ENCODE data around the gene ZNF784. TPM values are rescaled to one million over a fixed set of nuclear protein-coding genes. Genes with fewer than 3 reads are reported as not detected.

Gene ZNF784
- total and polyA plus RNA-seq, 9 of the 15 experiments (the other 6 are each of a cell fraction or from before 2014, with no cell fraction given) = 0.14 to 6.1 (median 2.1) TPM

DNA sequence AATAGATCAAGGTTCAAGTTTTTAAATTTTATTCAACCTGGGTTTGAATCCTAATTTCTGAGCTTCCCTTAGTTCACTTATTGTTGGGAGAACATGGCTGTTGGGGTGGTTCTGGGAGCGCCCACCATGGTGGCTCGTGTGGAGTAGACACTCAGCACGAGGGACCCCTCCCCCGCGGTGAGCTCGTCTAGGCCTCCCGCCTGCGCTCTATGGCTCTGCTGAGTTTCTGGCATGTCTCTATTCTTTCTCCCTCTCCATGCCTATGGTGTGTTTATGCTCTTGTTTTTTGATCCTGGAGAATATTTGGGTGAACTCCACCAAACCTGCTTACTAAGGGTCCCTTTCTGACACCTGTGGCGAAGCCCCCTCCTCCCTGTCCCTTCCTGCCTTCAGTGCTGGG is 49.1 kb upstream of the ZNF784 start:
- POLR2A ChIA-PET = interaction anchor here (0.9 to 1.8 kb wide), 4 partner anchors 8 to 19 kb away, joined by 4 to 10 read pairs (median 5); partner anchors contain the start of gene U2AF2
- H4K20me1 ChIP-seq (replicated peaks; ENCODE audit: control insufficient read depth, insufficient read depth, low read length) = peaks cover 48% of the 10 kb centered on the region
- TF ChIP-seq EHMT2 (IDR thresholded peaks at IDR 0.05) = no peak
- no peak for TF ChIP-seq IRF1 (CRISPR knock-in tag; IDR thresholded peaks at IDR 0.05; ENCODE audit: borderline replicate concordance)
- TF ChIP-seq MGA (IDR thresholded peaks at IDR 0.05) = peak; percentile 91
- TF ChIP-seq SP2 (IDR thresholded peaks at IDR 0.05; ENCODE audit: extremely low read depth, low read depth, low read length, poor library complexity, severe bottlenecking) = peak; percentile 17
- TF ChIP-seq, protein P1, sequence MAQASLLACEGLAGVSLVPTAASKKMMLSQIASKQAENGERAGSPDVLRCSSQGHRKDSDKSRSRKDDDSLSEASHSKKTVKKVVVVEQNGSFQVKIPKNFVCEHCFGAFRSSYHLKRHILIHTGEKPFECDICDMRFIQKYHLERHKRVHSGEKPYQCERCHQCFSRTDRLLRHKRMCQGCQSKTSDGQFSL (CRISPR knock-in tag; IDR thresholded peaks at IDR 0.05) = 0 out of 2 replicates have a peak, but pooled peaks have one; percentile 2
- TF ChIP-seq, protein P1 (tag; IDR thresholded peaks at IDR 0.05) = no peak
- no peak for TF ChIP-seq CREB1 (IDR thresholded peaks at IDR 0.05)
- TF ChIP-seq CREB1 (CRISPR knock-in tag; IDR thresholded peaks at IDR 0.05) = 0 out of 2 replicates have a peak, but pooled peaks have one; percentile 23

More for the DNA sequence above, 49.1 kb upstream of the ZNF784 start:
- Histone ChIP-seq H3K79me2 (ENCODE audit: control insufficient read depth, insufficient read depth, low read length) (peaks cover 92% of the 10 kb centered on the region), H3K4me3 (no peak overlapping the region; the same call in 1 of the 2 replicates), H3K9me1 (ENCODE audit: control insufficient read depth, insufficient read depth, low read length) (peaks cover 6% of the 10 kb centered on the region), H3K9me3 (replicated peaks; ENCODE audit: control insufficient read depth, insufficient read depth, low read depth, low read length) (no peaks in the 10 kb centered on the region), H3K27me3 (ENCODE audit: control insufficient read depth in 2 of 2, insufficient read depth in 2 of 2, low read length in 2 of 2) (no peaks in the 10 kb centered on the region), H3K36me3 (ENCODE audit: control insufficient read depth, insufficient read depth, low read length) (peaks cover 82% of the 10 kb centered on the region; the same call in 2 of the 3 replicates), H2AFZ (ENCODE audit: low read depth, low read length) (no peak overlapping the region), H3K27ac (ENCODE audit: extremely low read depth, low read depth, low read length) (peak overlapping the region; percentile 79), H3K4me2 (ENCODE audit: insufficient read depth, low read length) (peak overlapping the region; percentile 76), H3K4me1 (replicated peaks in 1 of 2; ENCODE audit: control insufficient read depth in 2 of 2, insufficient read depth in 2 of 2, low read length in 2 of 2) (peaks cover 46 to 70% of the 10 kb centered on the region in 2 experiments), H3K9ac (ENCODE audit: insufficient read depth in 1 of 2, low read depth in 2 of 2, low read length in 2 of 2) (peak overlapping the region; percentile 58 to 88)
- peak; percentile 36; the same call in 2 of the 3 replicates for ATAC-seq
- no TSS peak for BruUV-seq (replicated peaks)
- DNase-seq (ENCODE audit: extremely low read depth in 1 of 4, low spot score in 3 of 4) = peak in 3 of 4 experiments; percentile 43 to 65 (median 44)
- CTCF ChIA-PET (ENCODE audit: low intra/inter-chr PET ratio) = no interaction called here
- no peak for FAIRE-seq
- in situ Hi-C loops (cut with MboI) = no loop called here
- WGBS (ENCODE audit: insufficient coverage, low coverage, missing lambda C conversion rate) = 30% methylated on average over 9 of the region's 9 CpGs
- intact Hi-C loops (cut with micrococcal nuclease) = no loop called here

Measured in K562 (cell line).